Lung (tissue), 12 donors: Measurements from ENCODE around the gene TEKT1. TPM values are rescaled to one million over a fixed set of nuclear protein-coding genes. Genes with fewer than 3 reads are reported as not detected.

Source experiments
- ATAC-seq: fragments of 200-7000 bp; cut with Tn5 transposase; one replicate; pipeline ENCODE4 v1.9.1; 2020; ENCODE audit warnings: moderate number of reproducible peaks; ENCODE audit not compliant: insufficient read depth, low FRiP score
- DNase-seq, 3 donors: peaks; one replicate each; pipeline ENCODE4 v3.0.0-alpha.2; 2013 to 2017
- H3K27ac ChIP-seq, 2 donors: one replicate each; pipeline ENCODE4 v1.5.1; 2013; ENCODE audit warnings: mild to moderate bottlenecking in 2 of 2, moderate library complexity in 2 of 2, control low read depth in 1 of 2, inconsistent platforms in 1 of 2, low read depth in 1 of 2, low read length in 1 of 2
- H3K27me3 ChIP-seq, 3 donors: one replicate each; pipeline ENCODE4 v1.5.1; 2013; ENCODE audit warnings: low read length in 2 of 3; ENCODE audit not compliant: control insufficient read depth in 3 of 3, insufficient read depth in 3 of 3
- H3K36me3 ChIP-seq, 4 donors: one replicate each; pipeline ENCODE4 v1.5.1; 2013; ENCODE audit warnings: low read length in 4 of 4, mild to moderate bottlenecking in 1 of 4, moderate library complexity in 1 of 4; ENCODE audit not compliant: control insufficient read depth in 4 of 4, insufficient read depth in 4 of 4
- H3K4me1 ChIP-seq, 5 donors: one replicate each; pipeline ENCODE4 v1.5.1; 2013; ENCODE audit warnings: low read length in 5 of 5, mild to moderate bottlenecking in 2 of 5, moderate library complexity in 1 of 5; ENCODE audit not compliant: control insufficient read depth in 5 of 5, insufficient read depth in 5 of 5
- H3K4me3 ChIP-seq: one replicate; pipeline ENCODE4 v1.5.1; 2013; ENCODE audit warnings: mild to moderate bottlenecking, control low read depth, moderate library complexity
- H3K9ac ChIP-seq, 2 donors: one replicate each; pipeline ENCODE4 v1.5.1; 2013; ENCODE audit warnings: low read length in 2 of 2, control low read depth in 1 of 2; ENCODE audit not compliant: insufficient read depth in 1 of 2
- H3K9me3 ChIP-seq, 4 donors: one replicate each; pipeline ENCODE4 v1.5.1; 2013; ENCODE audit warnings: low read length in 3 of 4, mild to moderate bottlenecking in 1 of 4, moderate library complexity in 1 of 4; ENCODE audit not compliant: control insufficient read depth in 4 of 4, insufficient read depth in 3 of 4
- CTCF ChIP-seq: IDR thresholded peaks from 2 replicates; pipeline ENCODE4 v1.5.1; 2012; ENCODE audit warnings: mild to moderate bottlenecking; ENCODE audit errors: control extremely low read depth, extremely low read depth
- WGBS, 2 donors: extraction: QIAGEN DNeasy Blood & Tissue Kit; methylation state at CpG; one replicate each; pipeline ENCODE4 v1.1.7; 2013; 5-methylcytosine and 5-hydroxymethylcytosine counted together
- polyA plus RNA-seq, 2 donors: library from polyadenylated mRNA; stranded (reverse); fragments of 200-250 nt; gene quantifications; one replicate each; pipeline ENCODE4 v1.2.1, GENCODE V29; 2013
- total RNA-seq, 2 donors: library from RNA; depleted of rRNA in 1 of 2; stranded (reverse); fragments of >200 nt in 1 of 2; gene quantifications; one replicate each; pipeline ENCODE4 v1.2.1, GENCODE V29; 2014 to 2021
- donor health status: control.
- donor health status: control.
- donor health status: Bipolar disorder and iron deficiency.
- donor health status: healthy.
- donor health status: DM: yes; HTN: yes; CAD: no.

TEKT1 gene
- total and polyA plus RNA-seq, 4 donors, result 9.3 to 24.8 (median 14.9) TPM

GRCh38 chr17:6862122-6862521 lies 30.6 kb upstream of the TEKT1 start:
- no peak overlapping the region for H3K27ac ChIP-seq
- H3K4me3 ChIP-seq, result no peak overlapping the region
- H3K9ac ChIP-seq, result no peak overlapping the region
- no peaks in the 10 kb centered on the region for H3K27me3 ChIP-seq
- DNase-seq (no peak), ATAC-seq (no peak)
- no peak for TF ChIP-seq CTCF
- WGBS, 2 donors, result 81 to 87% methylated on average over 2 of the region's 2 CpGs
- no peaks in the 10 kb centered on the region for H3K36me3 ChIP-seq
- peaks cover 0 to 4% (median 0%) of the 10 kb centered on the region in 5 donors for H3K4me1 ChIP-seq
- H3K9me3 ChIP-seq, result peaks cover 0 to 3% (median under 1%) of the 10 kb centered on the region in 4 donors

- ATAC-seq, result no peak
- H3K4me3 ChIP-seq, result no peak overlapping the region
- no peak overlapping the region for H3K27ac ChIP-seq
- peaks cover 0 to 3% (median under 1%) of the 10 kb centered on the region in 4 donors for H3K9me3 ChIP-seq
- TF ChIP-seq CTCF, result no peak
- H3K9ac ChIP-seq, result no peak overlapping the region
- peaks cover 0 to 3% (median 0%) of the 10 kb centered on the region in 3 donors for H3K27me3 ChIP-seq
- H3K4me1 ChIP-seq, result peaks cover 0 to 4% (median 0%) of the 10 kb centered on the region in 5 donors
- DNase-seq, result no peak
- WGBS, 2 donors, result 79 to 87% methylated on average over 2 of the region's 2 CpGs
- H3K36me3 ChIP-seq, result no peaks in the 10 kb centered on the region
These were observed 26.4 kb upstream of the TEKT1 start for GRCh38 chr17:6857904-6858303.

- no peak overlapping the region for H3K4me3 ChIP-seq
- no peak for ATAC-seq
- no peaks in the 10 kb centered on the region for H3K4me1 ChIP-seq
- peaks cover 0 to 2% (median 0%) of the 10 kb centered on the region in 4 donors for H3K9me3 ChIP-seq
- H3K27me3 ChIP-seq, result peaks cover 0 to 3% (median 0%) of the 10 kb centered on the region in 3 donors
- DNase-seq, result no peak
- H3K36me3 ChIP-seq, result no peaks in the 10 kb centered on the region
- WGBS, 2 donors, result 81 to 83% methylated on average over 6 of the region's 6 CpGs
- H3K9ac ChIP-seq, result no peak overlapping the region
- no peak for TF ChIP-seq CTCF
- no peak overlapping the region for H3K27ac ChIP-seq
These were observed 25.8 kb upstream of the TEKT1 start for GRCh38 chr17:6857336-6857735.

GRCh38 chr17:6856051-6856450 lies 24.5 kb upstream of the TEKT1 start:
- TF ChIP-seq CTCF, result no peak

More at GRCh38 chr17:6856051-6856450, 24.5 kb upstream of the TEKT1 start:
- Histone ChIP-seq H3K4me3 (no peak overlapping the region), H3K36me3 (no peaks in the 10 kb centered on the region), H3K9me3 (peaks cover 0 to 2% (median 0%) of the 10 kb centered on the region in 4 donors), H3K27me3 (peaks cover 0 to 3% (median 0%) of the 10 kb centered on the region in 3 donors), H3K4me1 (no peaks in the 10 kb centered on the region), H3K27ac (no peak overlapping the region), H3K9ac (no peak overlapping the region)
- DNase-seq (no peak), ATAC-seq (no peak)
- 72 to 83% methylated on average over 3 of the region's 3 CpGs for WGBS, 2 donors
